IPS DF 4.7 (cell line): ENCODE data around the gene EDAR.

Experiments used
- DNase-seq: peaks from one replicate; pipeline ENCODE4 v3.0.0-alpha.2; 2013; ENCODE audit warnings: low spot score; ENCODE audit errors: extremely low read depth

Gene EDAR

DNA sequence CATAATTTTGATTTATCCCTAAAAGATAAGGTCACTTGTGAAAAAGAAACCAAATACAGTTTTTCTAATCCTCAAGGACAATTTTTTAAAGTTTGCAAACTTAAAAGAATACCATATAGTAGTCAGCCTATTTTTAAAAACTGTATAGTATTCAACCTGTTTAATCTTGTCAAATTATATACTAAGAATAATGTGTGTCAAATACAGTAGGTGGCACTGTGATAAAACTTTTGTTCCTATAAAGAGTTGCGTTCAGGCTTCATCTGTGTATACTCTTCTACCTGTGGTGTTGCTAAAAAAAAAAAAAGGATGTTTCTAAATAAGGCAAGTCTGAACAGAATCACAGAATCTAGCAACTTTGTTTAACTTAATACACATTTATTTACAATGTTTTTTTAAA is 133.8 kb downstream of the EDAR start:
- no peak for DNase-seq

DNA sequence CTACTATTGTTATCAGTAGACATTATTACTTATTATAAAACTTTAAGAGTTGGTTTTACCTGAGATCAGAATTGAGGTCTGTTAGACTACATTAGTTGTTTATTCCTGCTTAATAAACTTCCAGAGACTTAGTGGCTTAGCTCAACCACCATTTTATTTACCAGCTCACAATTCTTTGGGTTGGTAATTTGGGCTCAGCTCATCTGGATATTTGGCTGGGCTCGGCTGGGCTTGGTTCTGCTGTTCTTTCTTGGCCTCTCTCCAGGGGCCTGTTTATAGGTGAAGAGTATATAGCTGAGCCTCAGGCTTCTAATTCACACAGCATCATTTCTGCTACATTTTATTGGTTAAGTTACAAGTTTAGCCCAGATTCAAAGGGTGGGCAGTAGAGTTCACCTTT is 134.5 kb downstream of the EDAR start:
- DNase-seq, result no peak

DNA sequence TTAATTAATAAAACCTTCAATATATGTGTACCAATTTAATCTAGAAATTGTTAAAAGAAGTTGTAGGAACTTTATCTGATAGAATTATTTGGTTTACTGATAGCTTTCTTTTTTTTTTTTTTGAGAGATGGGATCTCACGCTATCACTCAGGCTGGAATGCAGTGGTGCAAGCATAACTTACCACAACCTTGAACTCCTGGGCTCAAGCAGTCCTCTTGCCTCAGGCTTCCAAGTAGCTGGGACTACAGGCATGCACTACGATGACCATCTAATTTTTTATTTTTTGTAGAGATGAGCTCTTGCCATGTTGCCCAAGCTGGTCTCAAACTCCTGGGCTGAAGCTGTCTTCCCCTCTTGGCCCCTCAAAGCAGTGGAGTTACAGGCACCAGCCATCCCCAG is 135.6 kb downstream of the EDAR start:
- DNase-seq, result no peak

DNA sequence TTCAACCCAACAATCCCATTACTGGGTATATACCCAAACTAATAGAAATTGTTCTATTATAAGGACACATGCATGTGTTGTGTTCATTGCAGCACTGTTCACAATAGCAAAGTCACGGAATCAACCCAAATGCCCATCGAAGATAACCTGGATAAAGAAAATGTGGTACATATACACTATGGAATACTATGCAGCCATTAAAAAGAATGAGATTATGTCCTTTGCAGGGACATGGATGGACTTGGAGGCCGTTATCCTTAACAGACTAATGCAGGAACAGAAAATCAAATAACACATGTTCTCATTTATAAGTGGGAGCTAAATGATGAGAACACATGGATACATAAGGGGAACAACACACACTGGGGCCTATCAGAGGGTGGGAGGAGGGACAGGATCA is 136.6 kb downstream of the EDAR start:
- DNase-seq, result no peak

DNA sequence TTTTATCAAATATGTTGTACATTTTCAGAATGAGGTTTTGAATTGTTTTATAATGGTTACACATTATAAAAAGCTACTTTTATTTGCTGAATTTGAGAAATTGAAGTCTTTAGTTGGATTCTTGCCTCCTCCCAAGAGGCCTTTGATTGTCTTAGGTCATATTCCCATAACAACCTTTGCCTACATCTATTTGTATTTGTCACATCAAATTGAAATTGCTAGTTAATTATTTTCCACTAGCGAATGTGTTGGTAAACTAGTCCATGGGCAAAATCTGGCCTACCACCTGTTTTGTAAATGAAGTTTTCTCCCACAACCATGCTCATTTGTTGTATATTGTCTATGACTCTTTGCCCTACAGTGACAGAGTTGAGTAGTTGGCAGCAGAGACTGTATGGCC is 142.0 kb downstream of the EDAR start:
- no peak for DNase-seq

DNA sequence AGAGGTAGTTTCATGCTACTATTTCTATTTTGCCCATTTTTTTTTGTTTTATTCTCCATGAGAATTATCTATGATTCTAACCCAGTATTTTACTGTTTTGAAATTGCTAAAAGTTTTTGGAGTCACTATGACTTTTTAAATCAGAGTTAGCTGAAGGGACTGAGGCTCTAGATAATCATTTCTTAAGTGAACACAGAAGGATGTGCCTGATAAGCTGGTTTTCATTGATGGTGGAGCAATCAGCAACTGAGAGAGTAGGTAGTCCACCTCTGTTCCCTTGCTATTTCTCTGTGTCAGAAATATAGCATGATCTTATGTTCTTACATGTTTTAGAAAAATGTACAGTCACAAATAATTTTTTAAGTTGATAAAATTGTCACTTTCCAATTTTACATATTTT is 143.1 kb downstream of the EDAR start:
- DNase-seq, result no peak
